HepG2 (cell line): ENCODE measurements around the gene HSPB7. TPM values are rescaled to one million over a fixed set of nuclear protein-coding genes. Genes with fewer than 3 reads are reported as not detected.
"Not testable (repeated sequence)": the region's sequence is repeated elsewhere in the genome, so short reads cannot be mapped to it uniquely, and the experiment has no call there.

ENCODE experiments used
- ATAC-seq: fragments of 200-7000 bp; cut with Tn5 transposase; 3 replicates; pipeline ENCODE4 v1.9.1; 2020; ENCODE audit warnings: mild to moderate bottlenecking, moderate library complexity
- BruUV-seq: library from RNA; stranded (reverse); fragments of 400-500 nt; replicated peaks from 2 replicates; lab custom pipeline; 2021; lab: Mats Ljungman, UMichigan
- CTCF ChIA-PET: fragments of 300-600 bp; formaldehyde crosslinking; extraction: SDS; loops from one replicate; lab custom pipeline; 2021; ENCODE audit warnings: low total read pairs, inconsistent platforms, low intra/inter-chr PET ratio; lab: Yijun Ruan, JAX
- POLR2A ChIA-PET: fragments of 350-600 bp; sonication (Branson Sonifier 250); formaldehyde crosslinking; loops from one replicate; lab custom pipeline; 2020; ENCODE audit warnings: antibody characterized with exemption, inconsistent platforms; lab: Yijun Ruan, JAX
- DNase-seq: peaks from one replicate; pipeline ENCODE4 v3.0.0-alpha.2; 2015; ENCODE audit warnings: low spot score
- FAIRE-seq: peaks from 3 replicates; lab custom pipeline; 2011; peaks lifted over from hg19 to GRCh38; lab: Jason Lieb, UNC
- H2AFZ ChIP-seq: one replicate; pipeline ENCODE4 v1.6.1; 2011; ENCODE audit warnings: low read length, inconsistent platforms
- H3K27ac ChIP-seq: fragments of 300-600 bp; 3 replicates; pipeline ENCODE4 v1.8.0; 2011; ENCODE audit warnings: mixed run types, mild to moderate bottlenecking, mixed read lengths, low read length, inconsistent platforms; ENCODE audit not compliant: insufficient read depth; ENCODE audit errors: extremely low read length
- H3K27me3 ChIP-seq, 2 experiments: fragments of 200-600 bp in 1 of 2; 2 replicates in 1 of 2; 3 replicates in 1 of 2; pipeline versions ENCODE4 v1.6.0 to v1.8.0; 2011; ENCODE audit warnings: low read length in 2 of 2, mild to moderate bottlenecking in 2 of 2, moderate library complexity in 2 of 2, inconsistent platforms in 1 of 2; ENCODE audit not compliant: insufficient read depth in 2 of 2, control insufficient read depth in 1 of 2
- H3K36me3 ChIP-seq, 2 experiments: fragments of 200-600 bp in 1 of 2; replicated peaks in 1 of 2; 2 replicates in 1 of 2; 3 replicates in 1 of 2; pipeline versions ENCODE4 v1.5.1 to v1.8.0; 2011; ENCODE audit warnings: low read length in 2 of 2, inconsistent platforms in 1 of 2; ENCODE audit not compliant: insufficient read depth in 2 of 2, control insufficient read depth in 1 of 2
- H3K4me1 ChIP-seq: 2 replicates; pipeline ENCODE4 v1.5.1; 2012; ENCODE audit warnings: low read length, inconsistent platforms; ENCODE audit not compliant: insufficient read depth
- H3K4me2 ChIP-seq: 2 replicates; pipeline ENCODE4 v1.6.0; 2011; ENCODE audit warnings: low read depth, low read length, inconsistent platforms
- H3K4me3 ChIP-seq, 3 experiments: fragments of 200-600 bp in 1 of 3; sonication (generic), shearing (Covaris generic) in 1 of 3; replicated peaks in 1 of 3; 2 replicates each; pipeline ENCODE4 v1.5.1; 2011 to 2016; ENCODE audit warnings: low read length in 3 of 3, inconsistent platforms in 2 of 3, low read depth in 2 of 3, mild to moderate bottlenecking in 2 of 3, control low read depth in 1 of 3, mixed read lengths in 1 of 3; ENCODE audit not compliant: insufficient read depth in 1 of 3
- H3K79me2 ChIP-seq: one replicate; pipeline ENCODE4 v1.6.1; 2011; ENCODE audit warnings: low read length, inconsistent platforms; ENCODE audit not compliant: insufficient read depth
- H3K9ac ChIP-seq: 2 replicates; pipeline ENCODE4 v1.6.0; 2011; ENCODE audit warnings: mild to moderate bottlenecking, low read depth, low read length, inconsistent platforms; ENCODE audit not compliant: insufficient read depth
- H3K9me3 ChIP-seq: 2 replicates; pipeline ENCODE4 v1.5.1; 2012; ENCODE audit warnings: mild to moderate bottlenecking, low read length
- H4K20me1 ChIP-seq: 2 replicates; pipeline ENCODE4 v1.6.0; 2011; ENCODE audit warnings: inconsistent platforms, mild to moderate bottlenecking, low read length, moderate library complexity; ENCODE audit not compliant: insufficient read depth
- ASH2L ChIP-seq: fragments of 300-600, 200-600 bp; sonication (generic); IDR thresholded peaks from 2 replicates; pipeline ENCODE4 v1.7.0; 2017; ENCODE audit warnings: low read depth, mild to moderate bottlenecking, moderate library complexity, mixed read lengths, low read length; ENCODE audit not compliant: insufficient read length
- CREB1 ChIP-seq, 2 experiments: fragments of 450-650 bp in 1 of 2; IDR thresholded peaks; 2 replicates each; pipeline ENCODE4 v1.6.1; 2016 to 2017; ENCODE audit warnings: control low read depth in 1 of 2, mild to moderate bottlenecking in 1 of 2, missing compliant biosample characterization in 1 of 2, missing genetic modification characterization in 1 of 2
- GATAD1 ChIP-seq: IDR thresholded peaks from 2 replicates; pipeline ENCODE4 v1.6.1; 2016; ENCODE audit warnings: missing genetic modification reagents, missing compliant biosample characterization
- HDAC6 ChIP-seq: fragments of 200-600 bp; sonication (generic); IDR thresholded peaks from 2 replicates; pipeline ENCODE4 v1.7.0; 2017; ENCODE audit warnings: mild to moderate bottlenecking, antibody characterized with exemption, low read length, low read depth
- MAZ ChIP-seq, 2 experiments: sonication (generic) in 1 of 2; formaldehyde crosslinking in 1 of 2; IDR thresholded peaks; 2 replicates each; pipeline versions ENCODE4 v1.5.0 to v1.6.1; 2012 to 2020; ENCODE audit warnings: low read depth in 2 of 2, mild to moderate bottlenecking in 2 of 2, borderline replicate concordance in 1 of 2, improper control_type of control experiment in 1 of 2, low read length in 1 of 2, missing genetic modification reagents in 1 of 2, moderate library complexity in 1 of 2
- NFYB ChIP-seq: sonication (generic); formaldehyde crosslinking; IDR thresholded peaks from 2 replicates; pipeline ENCODE4 v1.4.0; 2020; ENCODE audit warnings: missing genetic modification reagents
- SIX4 ChIP-seq: sonication (generic); formaldehyde crosslinking; IDR thresholded peaks from 2 replicates; pipeline ENCODE4 v1.4.0; 2020; ENCODE audit warnings: missing genetic modification reagents
- ZKSCAN8 ChIP-seq: IDR thresholded peaks from 2 replicates; pipeline ENCODE4 v1.6.1; 2016; ENCODE audit warnings: borderline replicate concordance, missing genetic modification reagents, missing compliant biosample characterization
- WGBS: methylation state at CpG from one replicate; pipeline ENCODE4 v1.1.6; 2017; ENCODE audit warnings: low lambda C conversion rate; 5-methylcytosine and 5-hydroxymethylcytosine counted together
- in situ Hi-C: cut with HindIII; loops from 2 replicates; pipeline ENCODE4 v1.10.0; 2017; ENCODE audit warnings: low pct_unique_long_range_greater_than_20kb; ENCODE audit not compliant: extremely low pct_ligation_motif_present
- intact Hi-C: fragments of 100-400 bp; cut with micrococcal nuclease; formaldehyde crosslinking; loops from one replicate; pipeline ENCODE4 v1.10.0; 2022; ENCODE audit not compliant: unreplicated experiment
- polyA plus RNA-seq, 8 experiments: library from polyadenylated mRNA; depleted of rRNA in 3 of 8; stranded (reverse) in 7 of 8; unstranded in 1 of 8; fragments of >200 nt; fragmentation: Illumina TruSeq in 4 of 8; extraction: Trizol in 4 of 8; gene quantifications; 2 replicates each; pipeline versions ENCODE4 v1.2.1 to v1.2.3, GENCODE V29; 2011 to 2016; ENCODE audit warnings: low read depth in 4 of 8, missing spikeins in 1 of 8, mixed read lengths in 1 of 8; ENCODE audit not compliant: insufficient read depth in 1 of 8
- total RNA-seq, 5 experiments: library from RNA; depleted of rRNA; stranded (reverse); fragments of >200 nt; fragmentation: Illumina TruSeq; extraction: Trizol; gene quantifications; 2 replicates each; pipeline ENCODE4 v1.2.3, GENCODE V29; 2016; ENCODE audit warnings: low read depth in 1 of 5
- TF ChIP-seq, protein P1 (sequence below): sonication (generic); formaldehyde crosslinking; IDR thresholded peaks from 2 replicates; pipeline ENCODE4 v1.5.0; 2020; ENCODE audit warnings: mild to moderate bottlenecking, missing genetic modification reagents

Gene HSPB7
- total and polyA plus RNA-seq, 2 of the 13 experiments (the other 11 are each of a cell fraction or from before 2014, with no cell fraction given): 0.20 TPM; not detected in 1

DNA sequence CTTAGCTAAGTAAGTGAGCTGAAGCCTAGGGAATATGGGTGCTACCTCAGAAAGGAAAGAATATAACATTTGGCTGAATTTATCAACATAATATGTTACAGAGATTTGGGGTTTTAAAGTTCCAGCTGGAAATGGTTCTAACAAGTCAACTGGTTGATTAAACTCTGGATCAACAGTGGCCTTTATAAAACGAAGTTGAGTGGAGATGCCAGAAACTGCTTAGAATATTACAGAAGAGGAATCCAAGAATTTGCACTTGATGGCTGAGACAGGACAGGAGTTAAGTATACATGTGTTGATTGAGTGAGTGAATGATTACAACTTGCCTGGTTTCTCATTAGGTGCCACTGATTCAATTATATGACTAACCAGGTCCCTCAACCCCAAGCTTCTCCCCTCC lies 34.6 kb downstream of the HSPB7 start:
- DNase-seq (no peak), ATAC-seq (no peak), FAIRE-seq (no peak)
- Histone ChIP-seq H3K9me3 (peaks cover 7% of the 10 kb centered on the region), H2AFZ (no peak overlapping the region), H3K4me3 (no peak overlapping the region), H4K20me1 (no peaks in the 10 kb centered on the region), H3K36me3 (no peaks in the 10 kb centered on the region), H3K27me3 (no peaks in the 10 kb centered on the region), H3K4me1 (peaks cover 40% of the 10 kb centered on the region), H3K4me2 (0 out of 2 replicates have a peak overlapping the region, but pooled peaks have one; percentile 9), H3K9ac (no peak overlapping the region), H3K79me2 (no peaks in the 10 kb centered on the region), H3K27ac (no peak overlapping the region)
- WGBS: 0% methylated on average over 1 of the region's 1 CpG
- intact Hi-C loops: no loop called here
- no TSS peak for BruUV-seq
- ChIA-PET POLR2A (no interaction called here), CTCF (no interaction called here)
- in situ Hi-C loops: no loop called here
- no peak for TF ChIP-seq GATAD1
- no peak for TF ChIP-seq HDAC6
- TF ChIP-seq CREB1 (IDR thresholded peaks at IDR 0.05): no peak
- no peak for TF ChIP-seq CREB1 (CRISPR knock-in tag; IDR thresholded peaks at IDR 0.05)
- TF ChIP-seq NFYB (CRISPR knock-in tag): no peak
- TF ChIP-seq SIX4 (CRISPR knock-in tag): no peak
- TF ChIP-seq, protein P1, sequence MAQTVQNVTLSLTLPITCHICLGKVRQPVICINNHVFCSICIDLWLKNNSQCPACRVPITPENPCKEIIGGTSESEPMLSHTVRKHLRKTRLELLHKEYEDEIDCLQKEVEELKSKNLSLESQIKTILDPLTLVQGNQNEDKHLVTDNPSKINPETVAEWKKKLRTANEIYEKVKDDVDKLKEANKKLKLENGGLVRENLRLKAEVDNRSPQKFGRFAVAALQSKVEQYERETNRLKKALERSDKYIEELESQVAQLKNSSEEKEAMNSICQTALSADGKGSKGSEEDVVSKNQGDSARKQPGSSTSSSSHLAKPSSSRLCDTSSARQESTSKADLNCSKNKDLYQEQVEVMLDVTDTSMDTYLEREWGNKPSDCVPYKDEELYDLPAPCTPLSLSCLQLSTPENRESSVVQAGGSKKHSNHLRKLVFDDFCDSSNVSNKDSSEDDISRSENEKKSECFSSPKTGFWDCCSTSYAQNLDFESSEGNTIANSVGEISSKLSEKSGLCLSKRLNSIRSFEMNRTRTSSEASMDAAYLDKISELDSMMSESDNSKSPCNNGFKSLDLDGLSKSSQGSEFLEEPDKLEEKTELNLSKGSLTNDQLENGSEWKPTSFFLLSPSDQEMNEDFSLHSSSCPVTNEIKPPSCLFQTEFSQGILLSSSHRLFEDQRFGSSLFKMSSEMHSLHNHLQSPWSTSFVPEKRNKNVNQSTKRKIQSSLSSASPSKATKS (CRISPR knock-in tag): no peak

GRCh38 chr1:15981679-15982078 lies 36.2 kb downstream of the HSPB7 start:
- FAIRE-seq: no peak
- H3K4me2 ChIP-seq: no peak overlapping the region
- H3K9ac ChIP-seq: no peak overlapping the region
- DNase-seq: no peak
- POLR2A ChIA-PET: no interaction called here
- intact Hi-C loops (no loop called here), in situ Hi-C loops (no loop called here)
- H3K36me3 ChIP-seq: no peaks in the 10 kb centered on the region
- no peaks in the 10 kb centered on the region for H3K27me3 ChIP-seq
- H4K20me1 ChIP-seq: no peaks in the 10 kb centered on the region
- TF ChIP-seq MAZ (IDR thresholded peaks at IDR 0.05; ENCODE audit: borderline replicate concordance, low read depth, low read length) (no peak), MAZ (CRISPR knock-in tag; IDR thresholded peaks at IDR 0.05; ENCODE audit: low read depth) (no peak), ZKSCAN8 (CRISPR knock-in tag) (no peak), ASH2L (no peak)
- ATAC-seq: no peak
- H3K79me2 ChIP-seq: no peaks in the 10 kb centered on the region
- no peak overlapping the region for H2AFZ ChIP-seq
- peaks cover 44% of the 10 kb centered on the region for H3K4me1 ChIP-seq
- 17% methylated on average over 3 of the region's 3 CpGs for WGBS
- BruUV-seq: no TSS peak
- H3K27ac ChIP-seq: no peak overlapping the region
- H3K4me3 ChIP-seq: no peak overlapping the region
- peaks cover 7% of the 10 kb centered on the region for H3K9me3 ChIP-seq
- CTCF ChIA-PET: no interaction called here

DNA sequence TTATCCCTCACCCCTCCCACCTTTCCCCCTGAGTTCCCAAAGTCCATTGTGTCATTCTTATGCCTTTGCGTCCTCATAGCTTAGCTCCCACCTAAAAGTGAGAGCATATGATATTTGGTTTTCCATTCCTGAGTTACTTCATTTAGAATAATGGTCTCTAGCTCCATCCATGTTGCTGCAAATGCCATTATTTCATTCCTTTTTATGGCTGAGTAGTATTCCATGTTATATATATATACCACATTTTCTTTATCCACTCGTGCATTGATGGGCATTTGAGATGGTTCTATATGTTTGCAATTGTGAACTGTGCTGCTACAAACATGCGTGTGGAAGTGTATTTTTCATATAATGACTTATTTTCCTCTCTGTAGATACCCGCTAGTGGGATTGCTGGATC lies 39.9 kb downstream of the HSPB7 start:
- Histone ChIP-seq H3K4me1 (peaks cover 46% of the 10 kb centered on the region), H3K79me2 (peaks cover 14% of the 10 kb centered on the region)
- H2AFZ ChIP-seq, CTCF ChIA-PET, H3K4me2 ChIP-seq, POLR2A ChIA-PET, H3K9ac ChIP-seq, intact Hi-C loops, FAIRE-seq, H3K27ac ChIP-seq, H3K36me3 ChIP-seq, H4K20me1 ChIP-seq, in situ Hi-C loops, ATAC-seq, H3K4me3 ChIP-seq, BruUV-seq, DNase-seq, H3K27me3 ChIP-seq, H3K9me3 ChIP-seq: not testable (repeated sequence)
- 59% methylated on average over 4 of the region's 4 CpGs for WGBS
